GM12801 (cell line): Measurements from ENCODE around the gene MSRB3.

ENCODE experiments used
- TF ChIP-seq, protein P1 (sequence below): IDR thresholded peaks from one replicate; pipeline ENCODE4 v1.5.1; 2011; ENCODE audit warnings: control low read depth; ENCODE audit not compliant: insufficient read length; ENCODE audit errors: extremely low read depth

Gene MSRB3

DNA sequence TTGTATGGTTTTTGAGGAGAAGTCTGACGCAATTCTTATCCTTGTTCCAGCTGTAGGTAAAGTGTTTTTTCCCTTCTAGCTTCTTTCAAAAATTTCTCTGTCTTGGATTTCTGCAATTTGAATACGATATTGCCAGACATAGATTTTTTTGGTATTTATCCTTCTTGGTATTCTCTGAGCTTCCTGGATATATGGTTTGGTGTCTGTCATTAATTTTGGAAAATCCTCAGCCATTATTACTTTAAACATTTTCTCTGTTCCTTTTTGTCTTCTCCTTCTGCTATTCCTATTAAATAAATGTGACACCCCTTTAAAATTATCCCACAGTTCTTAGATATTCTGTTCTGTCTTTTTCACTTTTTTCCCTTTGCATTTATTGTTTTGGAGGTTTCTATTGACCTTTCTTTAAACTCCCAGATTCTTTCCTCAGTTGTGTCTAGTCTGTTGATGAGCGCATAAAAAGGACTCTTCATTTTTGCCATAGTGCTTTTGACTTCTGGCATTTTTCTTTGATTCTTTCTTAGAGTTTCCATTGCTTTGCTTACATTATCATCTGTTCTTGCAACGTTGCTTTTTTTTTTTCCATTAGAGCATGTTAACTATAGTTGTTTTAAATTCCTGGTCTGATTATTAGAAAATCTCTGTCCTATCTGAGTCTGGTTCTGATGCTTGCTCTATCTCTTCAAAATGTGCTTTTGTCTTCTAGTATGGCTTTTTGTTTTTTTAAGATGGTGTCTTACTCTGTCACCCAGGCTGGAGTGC, 129.1 kb downstream of the MSRB3 start:
- TF ChIP-seq, protein P1, sequence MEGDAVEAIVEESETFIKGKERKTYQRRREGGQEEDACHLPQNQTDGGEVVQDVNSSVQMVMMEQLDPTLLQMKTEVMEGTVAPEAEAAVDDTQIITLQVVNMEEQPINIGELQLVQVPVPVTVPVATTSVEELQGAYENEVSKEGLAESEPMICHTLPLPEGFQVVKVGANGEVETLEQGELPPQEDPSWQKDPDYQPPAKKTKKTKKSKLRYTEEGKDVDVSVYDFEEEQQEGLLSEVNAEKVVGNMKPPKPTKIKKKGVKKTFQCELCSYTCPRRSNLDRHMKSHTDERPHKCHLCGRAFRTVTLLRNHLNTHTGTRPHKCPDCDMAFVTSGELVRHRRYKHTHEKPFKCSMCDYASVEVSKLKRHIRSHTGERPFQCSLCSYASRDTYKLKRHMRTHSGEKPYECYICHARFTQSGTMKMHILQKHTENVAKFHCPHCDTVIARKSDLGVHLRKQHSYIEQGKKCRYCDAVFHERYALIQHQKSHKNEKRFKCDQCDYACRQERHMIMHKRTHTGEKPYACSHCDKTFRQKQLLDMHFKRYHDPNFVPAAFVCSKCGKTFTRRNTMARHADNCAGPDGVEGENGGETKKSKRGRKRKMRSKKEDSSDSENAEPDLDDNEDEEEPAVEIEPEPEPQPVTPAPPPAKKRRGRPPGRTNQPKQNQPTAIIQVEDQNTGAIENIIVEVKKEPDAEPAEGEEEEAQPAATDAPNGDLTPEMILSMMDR, result no peak

DNA sequence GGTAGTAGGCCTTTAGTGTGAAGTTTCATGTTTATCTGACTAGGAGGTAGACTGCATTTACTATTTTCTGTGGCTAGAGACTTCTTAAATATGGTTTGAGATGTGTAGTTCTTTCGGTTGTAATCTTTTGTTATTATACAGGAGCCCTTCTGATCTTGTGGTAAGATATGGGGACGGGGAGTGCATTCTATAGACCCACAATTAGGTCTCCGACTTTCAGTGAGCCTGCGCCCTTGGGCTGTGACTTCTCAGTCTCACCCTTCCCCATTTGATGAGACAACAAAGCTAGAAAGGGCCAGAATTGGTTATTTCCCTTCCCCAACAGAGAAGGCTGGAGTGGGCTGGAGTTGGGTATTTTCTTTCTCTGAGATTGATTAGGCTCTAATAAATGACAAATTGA, 130.0 kb downstream of the MSRB3 start:
- TF ChIP-seq, protein P1, result no peak

DNA sequence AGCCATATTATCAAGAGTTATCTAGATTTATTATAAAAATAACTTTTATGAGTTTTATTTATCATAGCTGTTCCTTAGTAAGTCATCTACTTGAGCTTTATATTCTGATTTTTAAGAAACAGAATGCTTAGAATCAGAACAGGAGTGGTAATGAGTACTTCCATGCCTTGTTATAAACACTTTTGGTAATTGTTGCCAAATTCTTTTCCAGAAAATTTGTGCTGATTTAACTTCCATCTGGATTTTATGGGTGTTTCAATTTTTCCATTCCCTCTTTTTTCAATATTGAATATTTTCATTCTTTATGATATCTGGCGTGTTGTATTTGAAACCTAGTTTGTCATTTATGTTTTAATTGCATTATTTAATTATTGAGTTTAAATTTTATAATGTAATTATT, 131.2 kb downstream of the MSRB3 start:
- TF ChIP-seq, protein P1, result no peak

DNA sequence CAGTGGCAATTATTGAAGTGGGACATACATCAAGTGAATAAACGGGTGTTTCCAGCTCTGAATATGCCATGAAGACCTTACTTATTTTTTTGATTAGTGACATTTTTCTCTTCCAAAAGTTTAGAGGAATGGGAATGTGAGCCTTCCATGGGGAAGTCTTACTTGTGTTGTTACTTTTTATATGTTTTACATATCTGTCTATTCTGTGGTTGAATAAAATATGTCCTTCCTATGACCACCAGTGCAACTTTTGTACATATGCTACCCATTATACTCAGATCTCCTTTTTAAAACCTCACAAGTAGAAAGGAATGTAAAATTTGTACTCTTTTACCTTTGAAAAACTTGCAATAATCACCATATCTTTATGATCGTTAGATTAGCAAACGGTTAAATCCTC, 132.7 kb downstream of the MSRB3 start:
- TF ChIP-seq, protein P1, result no peak

DNA sequence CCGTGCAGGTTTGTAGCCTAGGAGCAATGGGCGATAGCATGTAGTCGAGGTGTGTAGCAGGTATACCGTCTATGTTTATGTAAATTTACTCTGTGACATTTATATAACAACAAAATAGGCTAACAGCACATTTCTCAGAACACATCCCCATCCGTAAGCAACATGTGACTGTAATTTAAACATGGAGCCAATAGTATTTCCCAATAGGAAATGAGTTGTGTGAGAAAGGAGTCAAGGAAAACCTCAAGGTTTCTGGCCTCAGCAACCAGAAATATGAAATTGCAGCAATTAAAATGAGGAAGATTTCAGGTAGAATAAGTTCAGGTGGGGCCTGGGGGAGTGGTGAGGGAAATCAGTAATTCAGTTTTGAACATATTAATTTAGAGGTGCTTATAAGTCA, 136.0 kb downstream of the MSRB3 start:
- TF ChIP-seq, protein P1, result no peak

DNA sequence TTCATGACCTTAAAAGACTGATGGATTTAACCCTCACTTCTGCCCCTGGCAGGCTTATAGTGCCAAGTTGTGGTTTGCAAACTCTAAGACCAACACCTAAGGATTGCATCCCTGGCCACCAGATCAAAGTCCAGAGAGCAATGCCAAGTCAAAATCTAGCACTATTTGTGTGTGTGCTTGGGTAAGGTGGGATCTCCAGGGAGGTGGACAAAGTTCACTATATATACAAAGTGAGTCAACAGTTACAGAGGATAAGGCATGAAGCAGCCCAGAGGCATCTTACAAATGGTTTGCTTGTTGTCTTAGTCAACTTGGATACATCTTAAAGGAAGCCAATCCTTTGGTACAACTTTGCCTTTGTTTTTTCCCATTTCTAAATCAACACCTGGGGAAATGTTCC, 137.3 kb downstream of the MSRB3 start:
- TF ChIP-seq, protein P1, result no peak

DNA sequence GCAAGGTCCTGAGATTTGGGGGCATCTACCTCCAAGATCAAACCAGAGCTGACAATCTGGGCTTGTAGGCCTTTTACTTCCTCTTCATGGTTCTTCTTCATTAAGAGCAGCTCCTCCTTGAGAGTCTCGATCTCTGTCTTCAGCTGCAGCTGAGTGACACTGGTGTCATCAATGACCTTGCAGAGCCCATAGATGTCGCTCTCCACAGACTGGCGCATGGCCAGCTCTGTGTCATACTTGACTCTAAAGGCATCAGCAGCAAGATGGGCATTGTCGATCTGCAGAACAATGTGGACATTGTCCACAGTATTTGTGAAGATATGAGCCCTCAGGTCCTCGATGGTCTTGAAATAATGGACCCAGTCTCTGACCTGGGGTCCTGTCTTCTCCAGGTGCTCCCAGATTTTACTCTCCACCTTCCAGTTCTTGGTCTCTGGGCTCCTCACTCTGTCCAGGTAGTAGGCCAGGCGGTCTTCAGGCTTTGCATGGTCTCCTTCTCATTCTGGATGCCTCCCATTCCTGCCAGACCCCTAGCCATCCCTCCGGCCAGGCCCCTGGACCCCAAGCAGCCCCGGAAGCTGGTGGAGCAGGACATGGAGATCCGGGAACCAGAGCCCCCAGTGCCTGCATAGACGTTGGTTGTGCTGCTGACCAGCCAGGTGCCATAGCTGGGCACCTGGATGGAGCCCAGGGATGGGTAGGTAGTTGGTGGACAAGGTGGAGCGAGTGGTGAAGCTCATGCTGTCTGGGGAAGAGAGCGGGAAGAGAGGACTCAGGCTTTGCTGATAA, 141.0 kb downstream of the MSRB3 start:
- TF ChIP-seq, protein P1, result no peak
